IPS-18c (cell line): Measurements from ENCODE around the gene NADSYN1.

Source experiments
- H3K4me3 ChIP-seq: 2 replicates; pipeline ENCODE4 v1.7.0; 2013; ENCODE audit warnings: low read depth, mild to moderate bottlenecking, low read length, moderate library complexity; ENCODE audit not compliant: insufficient read depth
- H3K9me3 ChIP-seq: one replicate; pipeline ENCODE4 v1.6.1; 2013; ENCODE audit warnings: mild to moderate bottlenecking, low read length, moderate library complexity; ENCODE audit not compliant: control insufficient read depth, insufficient read depth

The NADSYN1 gene

GRCh38 chr11:71477641-71478527 is 24.9 kb downstream of the NADSYN1 start:
- H3K9me3 ChIP-seq, result no peaks in the 10 kb centered on the region
- no peak overlapping the region for H3K4me3 ChIP-seq

GRCh38 chr11:71478528-71478840 is 25.5 kb downstream of the NADSYN1 start:
- H3K9me3 ChIP-seq, result no peaks in the 10 kb centered on the region
- H3K4me3 ChIP-seq, result no peak overlapping the region

- H3K4me3 ChIP-seq, result no peak overlapping the region
- no peaks in the 10 kb centered on the region for H3K9me3 ChIP-seq
These were observed 28.3 kb downstream of the NADSYN1 start for GRCh38 chr11:71481101-71481960.

GRCh38 chr11:71482216-71482615 is 29.2 kb downstream of the NADSYN1 start:
- no peaks in the 10 kb centered on the region for H3K9me3 ChIP-seq
- no peak overlapping the region for H3K4me3 ChIP-seq

GRCh38 chr11:71482746-71483364 is 29.9 kb downstream of the NADSYN1 start:
- no peak overlapping the region for H3K4me3 ChIP-seq
- no peaks in the 10 kb centered on the region for H3K9me3 ChIP-seq

GRCh38 chr11:71483692-71484091 is 30.7 kb downstream of the NADSYN1 start:
- Histone ChIP-seq H3K4me3 (no peak overlapping the region; the same call in 1 of the 2 replicates), H3K9me3 (no peaks in the 10 kb centered on the region)

GRCh38 chr11:71484248-71485062 is 31.5 kb downstream of the NADSYN1 start:
- H3K4me3 ChIP-seq, result no peak overlapping the region
- no peaks in the 10 kb centered on the region for H3K9me3 ChIP-seq

- Histone ChIP-seq H3K9me3 (no peaks in the 10 kb centered on the region), H3K4me3 (no peak overlapping the region)
These were observed 32.0 kb downstream of the NADSYN1 start for GRCh38 chr11:71485063-71485399.

GRCh38 chr11:71485466-71485865 is 32.5 kb downstream of the NADSYN1 start:
- no peaks in the 10 kb centered on the region for H3K9me3 ChIP-seq

GRCh38 chr11:71486320-71486719 is 33.3 kb downstream of the NADSYN1 start:
- Histone ChIP-seq H3K4me3 (no peak overlapping the region), H3K9me3 (no peaks in the 10 kb centered on the region)

More at GRCh38 chr11:71485466-71485865, 32.5 kb downstream of the NADSYN1 start:
- H3K4me3 ChIP-seq, result no peak overlapping the region

GRCh38 chr11:71488681-71489270 is 35.8 kb downstream of the NADSYN1 start:
- Histone ChIP-seq H3K9me3 (no peaks in the 10 kb centered on the region), H3K4me3 (no peak overlapping the region)

GRCh38 chr11:71489311-71490043 is 36.5 kb downstream of the NADSYN1 start:
- Histone ChIP-seq H3K4me3 (no peak overlapping the region), H3K9me3 (no peaks in the 10 kb centered on the region)

GRCh38 chr11:71490044-71490730 is 37.2 kb downstream of the NADSYN1 start:
- H3K9me3 ChIP-seq, result no peaks in the 10 kb centered on the region
- H3K4me3 ChIP-seq, result no peak overlapping the region

GRCh38 chr11:71490731-71491390 is 37.9 kb downstream of the NADSYN1 start:
- Histone ChIP-seq H3K4me3 (no peak overlapping the region), H3K9me3 (no peaks in the 10 kb centered on the region)

GRCh38 chr11:71491531-71491930 is 38.5 kb downstream of the NADSYN1 start:
- Histone ChIP-seq H3K9me3 (no peaks in the 10 kb centered on the region), H3K4me3 (no peak overlapping the region)
